HEK293 (cell line): Measurements from ENCODE around the gene MMP25.

Experiments
- GLIS1 ChIP-seq: fragments of 450-650 bp; formaldehyde crosslinking; IDR thresholded peaks from 2 replicates; pipeline ENCODE4 v1.5.1; 2016; ENCODE audit warnings: missing biosample characterization, missing genetic modification characterization
- HOXA7 ChIP-seq: sonication (generic); formaldehyde crosslinking; IDR thresholded peaks from 2 replicates; pipeline ENCODE4 v1.8.1; 2022; ENCODE audit warnings: missing genetic modification reagents, borderline replicate concordance
- HOXC10 ChIP-seq: sonication (generic); formaldehyde crosslinking; IDR thresholded peaks from 2 replicates; pipeline ENCODE4 v1.8.1; 2023; ENCODE audit warnings: mild to moderate bottlenecking, missing genetic modification reagents
- IKZF3 ChIP-seq: fragments of 450-650 bp; IDR thresholded peaks from 2 replicates; pipeline ENCODE4 v1.5.0; 2018; ENCODE audit warnings: missing biosample characterization, mild to moderate bottlenecking, missing genetic modification characterization, moderate library complexity
- KLF1 ChIP-seq: fragments of 450-650 bp; formaldehyde crosslinking; IDR thresholded peaks from 2 replicates; pipeline ENCODE4 v1.5.1; 2016; ENCODE audit warnings: missing biosample characterization, missing genetic modification characterization
- PRDM1 ChIP-seq: fragments of 450-650 bp; formaldehyde crosslinking; IDR thresholded peaks from 2 replicates; pipeline ENCODE4; 2016; ENCODE audit warnings: missing biosample characterization, missing genetic modification characterization
- PRDM4 ChIP-seq: fragments of 450-650 bp; formaldehyde crosslinking; IDR thresholded peaks from 2 replicates; pipeline ENCODE4 v1.5.1; 2017; ENCODE audit warnings: missing biosample characterization, missing genetic modification characterization
- SP7 ChIP-seq: fragments of 450-650 bp; formaldehyde crosslinking; IDR thresholded peaks from 2 replicates; pipeline ENCODE4 v1.5.1; 2016; ENCODE audit warnings: missing biosample characterization, missing genetic modification characterization
- TCF7L2 ChIP-seq: IDR thresholded peaks from 2 replicates; pipeline ENCODE4 v1.6.1; 2011; ENCODE audit warnings: low read depth, mild to moderate bottlenecking, inconsistent platforms, low read length, moderate library complexity, borderline replicate concordance
- YY1 ChIP-seq: fragments of 450-650 bp; formaldehyde crosslinking; IDR thresholded peaks from 2 replicates; pipeline ENCODE4 v1.5.1; 2018; ENCODE audit warnings: missing biosample characterization, missing genetic modification characterization
- ZBTB11 ChIP-seq: fragments of 450-650 bp; formaldehyde crosslinking; conservative IDR thresholded peaks from 2 replicates; pipeline ENCODE4 v1.5.1; 2016; ENCODE audit warnings: low read depth, missing biosample characterization, missing genetic modification characterization
- ZBTB48 ChIP-seq: fragments of 450-650 bp; formaldehyde crosslinking; IDR thresholded peaks from 2 replicates; pipeline ENCODE4 v1.5.1; 2016; ENCODE audit warnings: missing biosample characterization, missing genetic modification characterization
- ZFHX2 ChIP-seq: fragments of 450-650 bp; formaldehyde crosslinking; conservative IDR thresholded peaks from 2 replicates; pipeline ENCODE4 v1.5.1; 2016; ENCODE audit warnings: missing biosample characterization, missing genetic modification characterization
- ZFP41 ChIP-seq: fragments of 450-650 bp; formaldehyde crosslinking; IDR thresholded peaks from 2 replicates; pipeline ENCODE4 v1.5.1; 2016; ENCODE audit warnings: missing biosample characterization, missing genetic modification characterization, borderline replicate concordance
- ZNF112 ChIP-seq: fragments of 450-650 bp; formaldehyde crosslinking; IDR thresholded peaks from 2 replicates; pipeline ENCODE4 v1.5.0; 2017; ENCODE audit warnings: missing biosample characterization, missing genetic modification characterization
- ZNF155 ChIP-seq: fragments of 450-650 bp; formaldehyde crosslinking; IDR thresholded peaks from 2 replicates; pipeline ENCODE4 v1.5.1; 2016; ENCODE audit warnings: missing biosample characterization, missing genetic modification characterization
- ZNF19 ChIP-seq: fragments of 450-650 bp; formaldehyde crosslinking; IDR thresholded peaks from 2 replicates; pipeline ENCODE4; 2016; ENCODE audit warnings: missing biosample characterization, missing genetic modification characterization, low read depth
- ZNF211 ChIP-seq: fragments of 450-650 bp; formaldehyde crosslinking; IDR thresholded peaks from 2 replicates; pipeline ENCODE4 v1.5.1; 2016; ENCODE audit warnings: low read depth, missing biosample characterization, missing genetic modification characterization
- ZNF248 ChIP-seq: fragments of 450-650 bp; formaldehyde crosslinking; IDR thresholded peaks from 2 replicates; pipeline ENCODE4 v1.5.1; 2017; ENCODE audit warnings: missing biosample characterization, missing genetic modification characterization
- ZNF37A ChIP-seq: fragments of 450-650 bp; IDR thresholded peaks from 2 replicates; pipeline ENCODE4 v1.5.1; 2018; ENCODE audit warnings: missing biosample characterization, missing genetic modification characterization
- ZNF391 ChIP-seq: fragments of 450-650 bp; formaldehyde crosslinking; IDR thresholded peaks from 2 replicates; pipeline ENCODE4 v1.5.1; 2016; ENCODE audit warnings: low read depth, missing biosample characterization, missing genetic modification characterization, borderline replicate concordance
- ZNF398 ChIP-seq: fragments of 450-650 bp; formaldehyde crosslinking; IDR thresholded peaks from 2 replicates; pipeline ENCODE4 v1.5.1; 2017; ENCODE audit warnings: missing biosample characterization, missing genetic modification characterization
- ZNF48 ChIP-seq: fragments of 450-650 bp; formaldehyde crosslinking; IDR thresholded peaks from 2 replicates; pipeline ENCODE4 v1.5.1; 2016; ENCODE audit warnings: missing biosample characterization, missing genetic modification characterization
- ZNF513 ChIP-seq: fragments of 450-650 bp; IDR thresholded peaks from 2 replicates; pipeline ENCODE4 v1.5.1; 2018; ENCODE audit warnings: missing biosample characterization, missing genetic modification characterization
- ZNF514 ChIP-seq: fragments of 450-650 bp; formaldehyde crosslinking; IDR thresholded peaks from 2 replicates; pipeline ENCODE4 v1.5.1; 2016; ENCODE audit warnings: missing biosample characterization, missing genetic modification characterization
- ZNF530 ChIP-seq: fragments of 450-650 bp; formaldehyde crosslinking; IDR thresholded peaks from 2 replicates; pipeline ENCODE4 v1.5.1; 2016; ENCODE audit warnings: low read depth, missing biosample characterization, missing genetic modification characterization
- ZNF555 ChIP-seq: fragments of 450-650 bp; formaldehyde crosslinking; conservative IDR thresholded peaks from 2 replicates; pipeline ENCODE4 v1.5.1; 2017; ENCODE audit warnings: missing biosample characterization, mild to moderate bottlenecking, missing genetic modification characterization, inconsistent platforms
- ZNF558 ChIP-seq: fragments of 450-650 bp; formaldehyde crosslinking; IDR thresholded peaks from 2 replicates; pipeline ENCODE4 v1.5.1; 2016; ENCODE audit warnings: missing biosample characterization, missing genetic modification characterization
- ZNF600 ChIP-seq: fragments of 450-650 bp; formaldehyde crosslinking; IDR thresholded peaks from 2 replicates; pipeline ENCODE4 v1.5.1; 2016; ENCODE audit warnings: missing biosample characterization, missing genetic modification characterization
- ZNF623 ChIP-seq: fragments of 450-650 bp; formaldehyde crosslinking; IDR thresholded peaks from 2 replicates; pipeline ENCODE4 v1.5.1; 2016; ENCODE audit warnings: missing biosample characterization, missing genetic modification characterization
- ZNF626 ChIP-seq: fragments of 450-650 bp; sonication (Bioruptor Pico); formaldehyde crosslinking; IDR thresholded peaks from 2 replicates; pipeline ENCODE4 v1.5.1; 2018; ENCODE audit warnings: missing biosample characterization, missing genetic modification characterization, inconsistent platforms
- ZNF670 ChIP-seq: fragments of 450-650 bp; formaldehyde crosslinking; IDR thresholded peaks from 2 replicates; pipeline ENCODE4 v1.5.1; 2016; ENCODE audit warnings: missing biosample characterization, missing genetic modification characterization, low read depth
- ZSCAN16 ChIP-seq: fragments of 450-650 bp; formaldehyde crosslinking; IDR thresholded peaks from 2 replicates; pipeline ENCODE4 v1.5.1; 2016; ENCODE audit warnings: missing biosample characterization, missing genetic modification characterization

MMP25 gene

GRCh38 chr16:3065069-3065741, 18.8 kb downstream of the MMP25 start, which contains the start of gene IL32 (continued):
- TF ChIP-seq ZNF398 (tag by site-specific recombination) (no peak), ZNF530 (tag by site-specific recombination) (peak; percentile 99), ZNF211 (tag by site-specific recombination) (no peak), PRDM4 (tag by site-specific recombination) (no peak), KLF1 (tag by site-specific recombination) (peak; percentile 41; the same call in 1 of the 2 replicates), ZNF48 (tag by site-specific recombination) (no peak), ZNF600 (tag by site-specific recombination) (peak; percentile 90), ZNF623 (tag by site-specific recombination) (no peak), ZFP41 (tag by site-specific recombination) (no peak), YY1 (tag by site-specific recombination) (no peak), ZNF37A (tag by site-specific recombination) (no peak), PRDM1 (peak; percentile 85), ZSCAN16 (tag by site-specific recombination) (no peak), ZNF555 (tag by site-specific recombination) (no peak), ZNF112 (tag by site-specific recombination) (no peak), HOXC10 (CRISPR knock-in tag) (no peak), ZNF670 (tag by site-specific recombination) (no peak), ZNF626 (tag by site-specific recombination) (no peak), TCF7L2 (no peak), IKZF3 (peak; percentile 61; the same call in 1 of the 2 replicates), ZNF391 (no peak), ZNF558 (no peak), ZNF514 (tag by site-specific recombination) (no peak), SP7 (tag by site-specific recombination) (no peak; the same call in 1 of the 2 replicates), ZBTB48 (tag by site-specific recombination) (no peak), HOXA7 (no peak), ZNF248 (tag by site-specific recombination) (no peak), ZBTB11 (no peak), ZNF19 (no peak), ZFHX2 (tag by site-specific recombination) (peak; percentile 42), GLIS1 (tag by site-specific recombination) (peak; percentile 94), ZNF155 (tag by site-specific recombination) (no peak), ZNF513 (no peak)
